Measurements from ENCODE around the gene TCP11L2.

Gene TCP11L2

DNA sequence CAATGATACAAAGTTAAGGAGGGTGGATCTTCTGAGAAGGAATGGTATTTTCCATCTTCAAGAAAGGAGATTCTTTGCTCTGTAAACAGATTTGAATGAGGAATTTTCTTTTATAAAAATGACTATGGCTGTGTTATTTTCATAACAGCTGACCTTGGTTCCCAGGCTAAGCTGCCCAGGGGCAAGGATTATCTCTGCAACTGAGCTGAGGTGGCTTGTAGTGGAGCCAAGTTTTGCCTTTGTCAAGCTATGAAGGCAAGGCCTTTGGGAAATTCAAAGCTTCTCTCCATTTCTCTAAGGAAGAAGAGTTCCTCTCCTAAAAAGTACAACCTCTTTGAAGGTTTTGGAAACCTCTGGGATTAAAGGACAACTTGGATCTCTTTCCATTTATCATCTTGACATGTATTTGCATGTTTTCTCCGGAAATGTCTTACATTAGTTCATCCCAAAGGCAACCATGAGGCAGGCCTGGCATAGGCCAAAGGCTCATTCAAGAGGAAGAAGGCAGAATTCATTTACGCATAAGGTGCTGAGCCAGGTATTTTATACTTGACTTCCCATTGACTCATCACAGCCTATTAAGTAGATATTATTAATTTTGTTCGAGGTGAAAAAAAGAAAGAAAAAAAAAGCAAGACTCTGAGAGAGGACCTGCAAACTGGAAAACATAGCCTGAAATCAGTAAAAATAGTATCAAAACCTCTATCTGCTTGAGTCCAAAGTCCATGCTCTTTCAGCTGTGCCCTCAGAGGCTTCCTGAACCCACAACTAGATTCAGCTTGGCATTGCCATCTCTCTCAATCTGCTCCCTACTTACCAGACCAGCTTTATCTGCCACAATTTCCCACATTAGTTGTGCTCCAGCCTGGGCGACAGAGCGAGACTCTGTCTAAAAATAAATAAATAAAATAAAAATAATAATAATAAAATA, 30.7 kb upstream of the TCP11L2 start:
- Histone ChIP-seq H3K27ac (peak overlapping the region; percentile 6), H3K27me3 (no peaks in the 10 kb centered on the region), H3K4me3 (ENCODE audit: low read depth in 1 of 2, low read length in 1 of 2) (no peak overlapping the region), H3K4me1 (ENCODE audit: control insufficient read depth in 1 of 2, insufficient read depth in 1 of 2, low read depth in 1 of 2, low read length in 1 of 2) (peaks cover 55 to 56% of the 10 kb centered on the region in 2 experiments), H3K36me3 (no peaks in the 10 kb centered on the region), H3K9me3 (no peaks in the 10 kb centered on the region)
- TF ChIP-seq, protein P1, sequence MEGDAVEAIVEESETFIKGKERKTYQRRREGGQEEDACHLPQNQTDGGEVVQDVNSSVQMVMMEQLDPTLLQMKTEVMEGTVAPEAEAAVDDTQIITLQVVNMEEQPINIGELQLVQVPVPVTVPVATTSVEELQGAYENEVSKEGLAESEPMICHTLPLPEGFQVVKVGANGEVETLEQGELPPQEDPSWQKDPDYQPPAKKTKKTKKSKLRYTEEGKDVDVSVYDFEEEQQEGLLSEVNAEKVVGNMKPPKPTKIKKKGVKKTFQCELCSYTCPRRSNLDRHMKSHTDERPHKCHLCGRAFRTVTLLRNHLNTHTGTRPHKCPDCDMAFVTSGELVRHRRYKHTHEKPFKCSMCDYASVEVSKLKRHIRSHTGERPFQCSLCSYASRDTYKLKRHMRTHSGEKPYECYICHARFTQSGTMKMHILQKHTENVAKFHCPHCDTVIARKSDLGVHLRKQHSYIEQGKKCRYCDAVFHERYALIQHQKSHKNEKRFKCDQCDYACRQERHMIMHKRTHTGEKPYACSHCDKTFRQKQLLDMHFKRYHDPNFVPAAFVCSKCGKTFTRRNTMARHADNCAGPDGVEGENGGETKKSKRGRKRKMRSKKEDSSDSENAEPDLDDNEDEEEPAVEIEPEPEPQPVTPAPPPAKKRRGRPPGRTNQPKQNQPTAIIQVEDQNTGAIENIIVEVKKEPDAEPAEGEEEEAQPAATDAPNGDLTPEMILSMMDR (IDR thresholded peaks at IDR 0.05), result no peak

DNA sequence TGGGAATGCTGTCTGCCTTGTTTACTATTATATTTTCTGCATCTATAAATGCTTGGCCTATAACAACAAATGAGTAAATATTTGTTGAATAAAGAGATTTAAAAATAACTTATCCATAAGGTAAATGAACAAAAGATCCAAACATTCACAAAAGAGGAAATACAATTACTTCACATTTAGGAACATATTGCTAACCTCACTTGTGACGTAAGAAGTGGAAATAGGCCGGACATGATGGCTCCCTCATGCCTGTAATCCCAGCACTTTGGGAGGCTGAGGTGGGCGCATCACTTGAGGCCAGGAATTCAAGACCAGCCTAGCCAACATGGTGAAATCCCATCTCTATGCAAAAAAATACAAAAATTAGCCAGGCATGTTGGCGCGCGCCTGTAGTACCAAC, 29.0 kb upstream of the TCP11L2 start:
- Histone ChIP-seq H3K36me3 (no peaks in the 10 kb centered on the region), H3K4me1 (ENCODE audit: control insufficient read depth in 1 of 2, insufficient read depth in 1 of 2, low read depth in 1 of 2, low read length in 1 of 2) (peaks cover 68 to 70% of the 10 kb centered on the region in 2 experiments), H3K9me3 (no peaks in the 10 kb centered on the region), H3K4me3 (ENCODE audit: low read depth in 1 of 2, low read length in 1 of 2) (no peak overlapping the region), H3K27me3 (no peaks in the 10 kb centered on the region), H3K27ac (peak overlapping the region; percentile 77)
- TF ChIP-seq, protein P1 (IDR thresholded peaks at IDR 0.05), result no peak

DNA sequence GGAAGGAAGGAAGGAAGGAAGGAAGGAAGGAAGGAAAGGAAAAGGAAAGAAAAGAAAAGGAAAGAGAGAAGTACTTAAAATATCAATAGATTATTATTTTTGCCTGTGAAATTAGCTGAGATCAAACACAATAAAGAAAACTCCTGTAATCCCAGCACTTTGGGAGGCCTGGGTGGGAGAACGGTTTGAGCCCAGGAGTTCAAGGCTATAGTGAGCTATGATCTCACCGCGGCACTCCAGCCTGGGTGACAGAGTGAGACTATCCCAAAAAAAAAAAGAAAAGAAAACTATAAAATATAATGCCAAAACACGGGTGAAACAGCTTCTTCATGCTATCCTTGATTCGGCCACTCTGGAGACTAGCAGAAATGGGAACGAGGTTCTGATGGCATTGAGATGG, 28.5 kb upstream of the TCP11L2 start:
- no peaks in the 10 kb centered on the region for H3K27me3 ChIP-seq
- H3K36me3 ChIP-seq, result no peaks in the 10 kb centered on the region
- H3K9me3 ChIP-seq, result no peaks in the 10 kb centered on the region
- H3K4me3 ChIP-seq (ENCODE audit: low read depth in 1 of 2, low read length in 1 of 2), result no peak overlapping the region
- H3K4me1 ChIP-seq (ENCODE audit: control insufficient read depth in 1 of 2, insufficient read depth in 1 of 2, low read depth in 1 of 2, low read length in 1 of 2), result peaks cover 68 to 70% of the 10 kb centered on the region in 2 experiments
- TF ChIP-seq, protein P1 (IDR thresholded peaks at IDR 0.05), result no peak
- peak overlapping the region; percentile 77 for H3K27ac ChIP-seq

DNA sequence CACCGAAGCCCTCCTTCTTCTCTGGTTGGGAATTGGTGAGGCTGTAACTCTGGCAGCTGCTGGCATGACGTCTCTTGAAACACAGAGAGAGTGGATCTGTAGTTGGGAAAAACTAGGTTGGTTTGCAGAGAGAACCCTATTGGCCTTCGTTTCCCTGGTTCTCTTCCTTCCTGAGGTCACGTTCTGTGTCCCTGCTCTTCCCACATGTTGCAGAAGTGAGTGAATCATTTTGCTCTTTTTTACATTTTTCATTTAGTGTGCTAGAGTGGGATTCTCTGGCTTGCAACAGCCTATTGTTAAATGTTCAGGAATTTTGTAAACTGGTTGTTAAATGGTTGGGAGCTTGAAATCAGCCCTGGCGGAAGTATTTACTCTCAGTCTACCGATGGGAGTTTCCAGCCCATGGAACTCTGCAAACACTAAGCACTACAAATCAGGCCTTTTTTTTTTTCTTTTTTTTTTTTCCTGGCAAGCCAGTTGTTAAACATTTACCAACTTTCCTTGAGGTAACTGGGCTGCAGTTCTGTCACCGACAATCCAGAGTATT, 27.9 kb upstream of the TCP11L2 start:
- no peaks in the 10 kb centered on the region for H3K27me3 ChIP-seq
- TF ChIP-seq, protein P1 (IDR thresholded peaks at IDR 0.05), result no peak
- H3K36me3 ChIP-seq, result no peaks in the 10 kb centered on the region
- no peaks in the 10 kb centered on the region for H3K9me3 ChIP-seq
- peak overlapping the region; percentile 77 for H3K27ac ChIP-seq
- no peak overlapping the region for H3K4me3 ChIP-seq (ENCODE audit: low read depth in 1 of 2, low read length in 1 of 2)
- H3K4me1 ChIP-seq (ENCODE audit: control insufficient read depth in 1 of 2, insufficient read depth in 1 of 2, low read depth in 1 of 2, low read length in 1 of 2), result peaks cover 68 to 70% of the 10 kb centered on the region in 2 experiments

DNA sequence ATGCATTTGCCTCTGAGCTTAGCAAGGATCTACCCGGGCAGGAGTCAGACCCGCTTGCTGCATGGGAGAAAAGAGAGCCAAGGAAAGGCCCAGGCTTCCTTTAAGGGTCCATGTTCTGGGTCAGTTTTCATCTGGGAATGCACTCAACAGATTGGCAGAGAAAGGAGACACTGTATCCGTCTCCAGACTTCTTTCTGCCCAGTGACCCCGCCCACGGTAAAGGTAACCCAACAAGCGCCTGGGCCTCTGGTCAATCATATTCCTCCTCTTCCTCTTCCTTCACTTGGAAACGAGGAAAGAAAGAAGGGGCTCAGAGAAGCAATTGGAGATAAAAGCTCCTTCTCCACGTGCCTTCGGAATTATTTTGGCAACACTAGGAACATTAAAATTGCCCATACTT, 27.1 kb upstream of the TCP11L2 start:
- H3K4me1 ChIP-seq (ENCODE audit: control insufficient read depth in 1 of 2, insufficient read depth in 1 of 2, low read depth in 1 of 2, low read length in 1 of 2), result peaks cover 68 to 70% of the 10 kb centered on the region in 2 experiments
- no peaks in the 10 kb centered on the region for H3K27me3 ChIP-seq
- no peak overlapping the region for H3K4me3 ChIP-seq (ENCODE audit: low read depth in 1 of 2, low read length in 1 of 2)
- H3K27ac ChIP-seq, result no peak overlapping the region
- TF ChIP-seq, protein P1 (IDR thresholded peaks at IDR 0.05), result no peak
- H3K36me3 ChIP-seq, result no peaks in the 10 kb centered on the region
- no peaks in the 10 kb centered on the region for H3K9me3 ChIP-seq

Data from neutrophil (primary cell).